Colon (tissue), 2 donors: ENCODE measurements around the gene CAMK1D.
"Not testable (repeated sequence)": the region's sequence is repeated elsewhere in the genome, so short reads cannot be mapped to it uniquely, and the experiment has no call there.

Source experiments
- FAIRE-seq: peaks from 2 replicates; lab custom pipeline; 2012; peaks lifted over from hg19 to GRCh38; lab: Jason Lieb, UNC
- donor health status: control.
- donor health status: control.

CAMK1D gene

GRCh38 chr10:12797471-12798262 is 448.3 kb downstream of the CAMK1D start:
- no peak for FAIRE-seq

- no peak for FAIRE-seq
These were observed 449.8 kb downstream of the CAMK1D start for GRCh38 chr10:12799144-12799543.

- FAIRE-seq = no peak
These were observed 450.4 kb downstream of the CAMK1D start for GRCh38 chr10:12799714-12800113.

- FAIRE-seq = no peak
These were observed 451.0 kb downstream of the CAMK1D start for GRCh38 chr10:12800302-12800701.

GRCh38 chr10:12801214-12802087 is 452.1 kb downstream of the CAMK1D start:
- FAIRE-seq = no peak

GRCh38 chr10:12803776-12804175 is 454.4 kb downstream of the CAMK1D start:
- no peak for FAIRE-seq

GRCh38 chr10:12806228-12807095 is 457.1 kb downstream of the CAMK1D start:
- no peak for FAIRE-seq

GRCh38 chr10:12807096-12807755 is 457.9 kb downstream of the CAMK1D start:
- FAIRE-seq = no peak

- FAIRE-seq = no peak
These were observed 458.8 kb downstream of the CAMK1D start for GRCh38 chr10:12808014-12808613.

GRCh38 chr10:12810046-12810445 is 460.7 kb downstream of the CAMK1D start:
- not testable (repeated sequence) for FAIRE-seq

GRCh38 chr10:12811826-12812225 is 462.5 kb downstream of the CAMK1D start:
- FAIRE-seq = no peak

- FAIRE-seq = no peak
These were observed 463.2 kb downstream of the CAMK1D start for GRCh38 chr10:12812571-12812970.

- no peak for FAIRE-seq
These were observed 464.8 kb downstream of the CAMK1D start for GRCh38 chr10:12814166-12814565.

GRCh38 chr10:12819071-12819470 is 469.7 kb downstream of the CAMK1D start:
- FAIRE-seq = no peak

GRCh38 chr10:12819656-12820055 is 470.3 kb downstream of the CAMK1D start:
- FAIRE-seq = no peak

GRCh38 chr10:12822126-12822892 is 473.0 kb downstream of the CAMK1D start:
- no peak for FAIRE-seq

- no peak for FAIRE-seq
These were observed 473.5 kb downstream of the CAMK1D start for GRCh38 chr10:12822893-12823170.

GRCh38 chr10:12823328-12823727 is 474.0 kb downstream of the CAMK1D start:
- FAIRE-seq = no peak

GRCh38 chr10:12825260-12825849 is 476.0 kb downstream of the CAMK1D start:
- no peak for FAIRE-seq

- no peak for FAIRE-seq
These were observed 477.5 kb downstream of the CAMK1D start for GRCh38 chr10:12826800-12827372.
